ENCODE data around the gene MAPKBP1.

MAPKBP1 gene

DNA sequence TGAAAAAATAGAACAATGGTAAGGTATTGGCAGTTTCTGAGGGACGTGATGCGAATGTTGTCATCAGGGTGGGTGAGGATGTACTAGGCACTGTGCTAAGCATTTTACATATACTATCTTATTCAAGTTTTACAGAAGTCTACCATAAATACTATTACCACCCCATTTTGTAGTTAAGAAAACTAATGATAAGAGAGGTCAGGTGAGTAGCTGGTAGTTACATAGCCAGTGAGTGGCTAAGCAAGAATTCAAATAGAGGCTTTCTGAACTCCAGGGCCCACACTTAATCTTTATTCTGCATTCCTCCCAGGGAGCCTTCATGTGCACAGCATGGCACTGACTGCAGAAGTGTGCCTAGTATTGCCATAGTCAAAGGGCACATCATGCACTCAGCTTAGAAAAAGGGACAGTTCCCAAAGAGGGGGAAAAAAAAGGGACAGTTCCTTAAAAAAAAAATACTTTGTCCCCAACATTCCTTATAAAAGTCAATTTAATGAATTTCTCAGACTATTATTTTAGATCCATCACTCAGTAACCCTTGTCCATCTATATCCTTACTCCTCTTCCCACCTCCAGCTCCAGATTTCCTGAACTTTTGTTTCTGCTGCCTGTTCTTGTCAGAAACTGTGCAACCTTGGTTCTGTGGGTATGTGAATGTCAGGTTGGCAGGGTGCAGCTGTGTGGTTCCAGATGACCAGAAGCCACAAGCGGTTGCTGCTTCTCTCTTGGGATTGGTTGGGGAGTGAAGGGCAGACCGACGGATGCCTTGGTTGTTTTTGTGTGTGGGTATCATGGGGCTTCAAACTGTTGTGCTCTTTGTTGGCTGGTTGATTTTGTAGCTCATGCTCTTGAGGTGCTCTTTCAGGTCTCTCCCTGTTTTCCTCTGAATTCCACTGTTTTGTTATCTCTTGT is 8.3 kb downstream of the MAPKBP1 start:
- DNase-seq = no peak

GRCh38 chr15:41783296-41783695 is 9.0 kb downstream of the MAPKBP1 start:
- no peak for DNase-seq

DNA sequence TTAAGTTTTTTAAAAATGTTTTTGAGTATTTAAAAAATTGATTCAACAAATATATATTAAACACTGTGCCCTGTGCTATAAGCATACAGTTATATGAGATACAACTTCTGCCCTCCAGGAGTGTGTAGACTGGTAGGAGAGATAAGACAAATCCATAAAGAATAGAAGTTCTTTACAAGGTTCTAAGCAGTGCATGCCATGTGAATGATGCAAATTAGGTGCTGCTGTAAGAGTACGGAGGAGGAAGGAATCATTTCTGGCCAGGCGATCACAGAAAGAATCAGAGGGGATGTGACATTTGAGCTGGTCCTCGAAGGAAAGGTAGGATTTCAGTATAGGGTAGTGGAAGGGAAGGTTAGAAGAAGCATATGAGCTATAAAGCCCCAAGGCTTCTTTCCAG is 14.0 kb downstream of the MAPKBP1 start:
- DNase-seq = no peak

GRCh38 chr15:41789236-41789635 is 15.0 kb downstream of the MAPKBP1 start:
- DNase-seq = no peak

DNA sequence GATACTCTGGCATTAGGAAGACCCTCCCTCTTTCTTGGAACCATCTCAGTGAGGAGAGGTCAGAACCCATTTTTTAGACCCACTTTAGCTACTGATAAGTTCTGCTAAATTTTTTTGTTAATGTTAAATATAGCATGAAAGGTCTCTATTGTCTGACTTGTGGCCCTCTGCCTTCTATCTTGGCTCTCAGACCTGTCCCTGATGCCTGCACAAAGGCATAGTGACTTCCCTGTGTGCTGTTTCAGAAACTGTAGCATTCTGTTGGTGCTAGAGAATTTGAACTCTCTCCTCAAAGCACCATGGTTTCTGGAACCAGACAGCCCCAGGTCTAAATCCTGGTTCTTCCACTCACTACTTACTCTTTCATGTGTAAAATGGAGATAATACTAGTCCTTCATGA is 15.4 kb downstream of the MAPKBP1 start:
- no peak for DNase-seq

- DNase-seq = no peak
These were observed 15.9 kb downstream of the MAPKBP1 start for GRCh38 chr15:41790169-41790568.

DNA sequence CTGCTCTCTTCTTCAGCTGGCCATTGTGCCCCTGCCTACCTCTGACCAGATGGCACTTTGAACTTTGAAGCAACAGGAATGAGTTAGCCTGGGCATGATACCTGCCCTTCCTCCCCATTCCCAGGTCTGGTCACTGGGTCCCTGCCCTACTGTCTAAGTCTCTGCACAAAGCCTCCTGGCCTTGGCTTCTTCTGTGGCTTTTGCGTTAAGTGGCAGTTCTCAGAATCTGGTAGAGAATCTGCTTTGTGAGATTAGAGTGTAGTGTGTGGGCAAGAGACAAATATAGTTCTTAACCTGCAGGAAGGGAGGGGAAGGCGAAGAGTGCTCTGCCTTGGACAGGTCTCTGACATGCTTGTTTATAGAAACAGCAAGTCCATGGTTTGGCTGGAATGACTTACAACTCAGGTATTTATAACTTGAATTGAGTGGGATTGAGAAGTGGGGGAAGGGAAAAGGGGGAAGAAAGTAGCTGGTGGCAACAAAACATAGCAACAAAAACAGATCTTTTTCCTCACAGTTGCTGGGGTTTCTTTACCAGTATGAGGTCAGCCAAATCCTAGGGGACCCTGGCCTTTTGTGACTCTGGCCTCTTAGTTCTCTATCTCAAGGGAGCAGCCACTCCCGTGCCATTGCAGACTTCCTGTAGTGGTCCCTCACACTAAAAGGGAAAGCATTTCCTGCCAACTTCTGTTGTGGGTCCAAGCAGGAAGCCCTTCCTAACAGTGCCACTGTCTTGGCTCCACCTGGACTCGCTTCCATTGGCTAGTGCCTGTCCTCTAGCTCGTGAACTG is 16.7 kb downstream of the MAPKBP1 start:
- DNase-seq = no peak

DNA sequence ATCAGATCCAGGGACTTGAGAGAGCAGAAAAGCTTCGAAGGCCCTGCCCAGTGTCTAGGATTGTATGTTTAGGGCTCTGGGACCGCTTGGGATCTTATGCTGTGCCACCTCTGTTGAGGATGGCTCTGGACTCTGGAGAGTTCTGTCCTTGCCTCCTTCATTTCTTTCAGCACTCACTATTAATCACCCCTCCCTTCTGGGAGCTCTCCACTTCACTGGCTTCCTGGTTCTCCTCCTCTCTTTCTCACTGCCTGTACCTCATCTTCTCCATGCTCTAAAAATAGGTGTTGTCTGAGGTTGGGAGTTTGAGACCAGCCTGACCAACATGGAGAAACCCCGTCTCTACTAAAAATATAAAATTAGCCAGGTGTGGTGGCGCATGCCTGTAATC is 17.3 kb downstream of the MAPKBP1 start:
- no peak for DNase-seq

- no peak for DNase-seq
These were observed 17.8 kb downstream of the MAPKBP1 start for GRCh38 chr15:41792000-41792637.

DNA sequence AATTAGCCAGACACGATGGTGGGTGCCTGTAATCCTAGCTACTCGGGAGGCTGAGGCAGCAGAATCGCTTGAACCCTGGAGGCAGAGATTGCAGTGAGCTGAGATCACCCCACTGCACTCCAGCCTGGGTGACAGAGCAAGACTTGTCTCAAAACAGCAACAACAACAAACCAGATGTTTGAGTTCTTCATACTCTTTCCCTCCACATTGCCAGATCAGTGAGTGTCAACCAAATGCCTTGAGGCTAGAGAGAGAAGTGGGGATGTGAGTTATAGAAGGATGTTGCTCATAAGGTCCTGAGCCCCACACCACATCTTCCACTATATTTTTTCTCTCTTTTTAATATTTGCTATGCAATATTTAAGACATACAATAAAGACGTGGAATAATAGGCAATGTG is 19.8 kb downstream of the MAPKBP1 start:
- no peak for DNase-seq

DNA sequence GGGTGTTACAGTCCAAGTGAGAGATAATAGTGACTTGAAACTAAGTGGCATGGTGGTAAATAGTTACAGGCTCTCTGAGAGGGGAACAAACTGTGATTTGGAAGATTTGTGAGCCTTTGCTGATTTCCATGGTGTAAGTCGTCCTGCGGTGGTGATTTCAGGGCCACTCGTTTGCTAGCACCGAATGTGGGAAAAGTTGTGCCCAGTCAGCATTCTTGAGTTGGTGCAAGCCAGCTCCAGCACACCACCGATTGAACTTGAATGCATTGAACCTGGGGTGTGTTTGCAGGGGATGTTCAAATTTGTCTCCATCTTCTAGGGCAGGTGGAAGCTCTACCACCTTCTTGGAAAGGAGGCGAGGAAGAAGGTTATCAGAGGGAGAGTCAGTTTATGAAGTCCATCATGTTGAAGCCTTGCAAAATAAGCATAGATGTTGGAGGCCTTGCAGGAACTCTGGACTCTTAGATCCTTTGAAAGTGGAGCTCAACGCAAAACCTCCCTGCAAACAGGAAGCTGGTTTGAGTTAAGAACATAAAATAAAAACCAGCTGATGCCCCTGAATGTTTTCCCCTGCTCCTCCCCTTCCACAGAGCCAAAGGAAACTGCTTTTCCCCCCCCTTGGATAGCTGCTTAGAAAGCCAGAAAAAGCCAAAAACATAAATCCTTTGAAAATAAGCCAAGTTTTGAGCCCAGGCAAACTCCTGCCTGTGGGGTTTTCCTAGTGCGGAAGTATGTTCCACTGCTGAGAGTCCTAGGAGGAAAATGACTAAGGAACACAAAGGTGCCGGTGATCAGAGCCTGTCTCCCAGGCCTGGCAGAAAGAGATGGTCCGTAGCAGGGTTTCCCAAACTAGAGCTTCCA is 21.9 kb downstream of the MAPKBP1 start:
- DNase-seq = no peak

GRCh38 chr15:41797201-41797944 is 23.1 kb downstream of the MAPKBP1 start:
- DNase-seq = no peak

- no peak for DNase-seq
These were observed 24.6 kb downstream of the MAPKBP1 start for GRCh38 chr15:41798607-41799487.

- no peak for DNase-seq
These were observed 25.2 kb downstream of the MAPKBP1 start for GRCh38 chr15:41799488-41799805.

GRCh38 chr15:41801185-41801584 is 26.9 kb downstream of the MAPKBP1 start:
- DNase-seq = no peak

- no peak for DNase-seq
These were observed 27.7 kb downstream of the MAPKBP1 start for GRCh38 chr15:41801850-41802455.

DNA sequence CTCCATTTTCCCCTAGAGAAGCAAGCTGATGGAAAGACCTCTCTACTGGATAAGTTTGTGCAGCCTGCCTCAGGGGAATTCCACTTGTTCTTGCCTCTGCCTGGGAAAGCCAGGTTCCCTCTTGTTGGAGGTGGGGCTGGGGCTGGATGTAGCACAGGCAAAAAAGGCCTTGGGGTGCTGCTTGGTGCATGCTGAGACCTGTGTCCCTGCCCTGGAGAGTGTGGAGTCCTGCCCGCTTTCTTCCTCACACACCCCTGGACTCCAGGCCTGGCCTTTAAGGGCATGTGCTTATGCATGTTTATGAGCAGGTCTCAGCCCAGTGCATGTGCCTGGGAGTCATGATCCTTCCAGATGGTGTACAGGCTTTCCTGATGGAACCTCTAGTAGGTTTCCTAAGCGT is 30.1 kb downstream of the MAPKBP1 start:
- no peak for DNase-seq

DNA sequence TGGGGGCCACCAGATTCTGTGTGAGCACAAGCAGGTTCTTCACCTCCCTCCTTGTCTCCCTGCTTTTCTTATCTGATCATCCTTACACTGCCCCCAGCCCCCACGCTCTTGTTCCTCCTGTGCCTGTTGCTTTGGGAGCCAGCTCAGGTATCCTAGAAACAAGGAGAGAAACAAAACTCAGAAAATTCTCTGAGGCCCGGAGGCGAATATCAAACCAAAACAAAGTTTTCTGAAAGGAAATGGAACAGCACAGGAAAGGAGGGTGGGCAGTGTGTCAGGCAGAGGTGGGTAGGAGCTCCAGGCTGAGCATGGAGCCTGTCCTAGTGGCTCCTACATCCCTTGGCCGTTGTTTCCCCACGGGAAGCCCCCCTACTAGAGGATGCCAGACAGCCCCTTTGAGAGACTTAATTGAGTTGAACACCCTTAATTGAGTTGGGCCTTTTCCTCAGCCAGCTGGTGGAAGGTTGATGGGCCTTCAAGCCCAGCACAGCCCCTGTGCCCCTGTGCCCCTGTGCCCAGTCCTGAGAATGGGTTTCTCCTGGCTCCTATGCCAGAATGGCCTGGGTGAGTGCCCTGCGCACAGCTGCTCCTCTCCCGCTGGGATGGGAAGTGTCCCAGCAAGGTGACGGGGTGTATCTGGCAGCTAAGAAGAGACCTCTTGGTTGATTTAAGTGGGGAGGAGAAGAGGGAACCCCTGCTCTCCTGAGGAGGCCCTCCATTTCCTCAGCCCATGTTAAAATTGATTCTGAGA is 30.8 kb downstream of the MAPKBP1 start:
- no peak for DNase-seq

DNA sequence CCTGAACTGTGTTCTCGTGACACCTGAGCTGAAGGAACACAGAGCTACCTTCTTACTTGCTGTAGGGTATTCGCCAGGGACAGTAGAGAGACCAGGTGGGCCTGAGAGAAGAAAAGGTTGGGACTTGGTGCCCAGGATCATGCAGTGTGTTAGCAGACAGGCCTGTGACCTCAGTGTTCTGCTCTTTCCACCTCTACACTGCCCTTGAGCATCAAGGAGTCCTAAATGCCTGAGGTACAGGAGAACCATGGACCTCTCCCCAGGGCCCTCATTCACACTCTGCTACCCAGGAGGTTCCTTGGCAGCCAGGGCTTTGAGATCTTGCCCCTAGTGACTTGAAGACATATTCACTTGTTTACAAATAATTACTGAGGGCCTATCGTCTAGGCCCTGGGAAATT is 31.4 kb downstream of the MAPKBP1 start:
- no peak for DNase-seq

All from NCI-H2081 (cell line).